ENCODE data around the gene PERM1. TPM values are rescaled to one million over a fixed set of nuclear protein-coding genes. Genes with fewer than 3 reads are reported as not detected.

Gene PERM1
- total RNA-seq, 4 donors from 2014 or later, result 0.11 to 0.50 (median 0.30) TPM

DNA sequence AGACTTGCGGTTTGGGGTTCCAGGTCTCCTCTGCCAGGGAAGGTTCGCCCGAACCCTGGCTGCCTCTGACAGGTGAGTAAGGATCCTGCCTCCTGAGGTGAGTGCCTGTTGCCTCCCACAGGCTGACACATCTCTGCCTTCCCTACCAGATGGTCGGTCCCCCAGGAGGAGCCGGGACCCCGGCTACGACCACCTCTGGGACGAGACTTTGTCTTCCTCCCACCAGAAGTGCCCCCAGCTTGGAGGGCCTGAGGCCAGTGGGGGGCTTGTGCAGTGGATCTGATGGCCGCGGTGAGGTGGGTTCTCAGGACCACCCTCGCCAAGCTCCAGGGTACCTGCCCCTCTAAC, 7.6 kb downstream of the PERM1 start:
- no peak overlapping the region for H3K4me3 ChIP-seq
- no peaks in the 10 kb centered on the region for H3K36me3 ChIP-seq
- TF ChIP-seq POLR2AphosphoS5 (IDR thresholded peaks at IDR 0.05) (no peak), POLR2A (IDR thresholded peaks at IDR 0.05; ENCODE audit: low read depth) (no peak), EP300 (IDR thresholded peaks at IDR 0.05) (no peak)
- TF ChIP-seq, protein P1, sequence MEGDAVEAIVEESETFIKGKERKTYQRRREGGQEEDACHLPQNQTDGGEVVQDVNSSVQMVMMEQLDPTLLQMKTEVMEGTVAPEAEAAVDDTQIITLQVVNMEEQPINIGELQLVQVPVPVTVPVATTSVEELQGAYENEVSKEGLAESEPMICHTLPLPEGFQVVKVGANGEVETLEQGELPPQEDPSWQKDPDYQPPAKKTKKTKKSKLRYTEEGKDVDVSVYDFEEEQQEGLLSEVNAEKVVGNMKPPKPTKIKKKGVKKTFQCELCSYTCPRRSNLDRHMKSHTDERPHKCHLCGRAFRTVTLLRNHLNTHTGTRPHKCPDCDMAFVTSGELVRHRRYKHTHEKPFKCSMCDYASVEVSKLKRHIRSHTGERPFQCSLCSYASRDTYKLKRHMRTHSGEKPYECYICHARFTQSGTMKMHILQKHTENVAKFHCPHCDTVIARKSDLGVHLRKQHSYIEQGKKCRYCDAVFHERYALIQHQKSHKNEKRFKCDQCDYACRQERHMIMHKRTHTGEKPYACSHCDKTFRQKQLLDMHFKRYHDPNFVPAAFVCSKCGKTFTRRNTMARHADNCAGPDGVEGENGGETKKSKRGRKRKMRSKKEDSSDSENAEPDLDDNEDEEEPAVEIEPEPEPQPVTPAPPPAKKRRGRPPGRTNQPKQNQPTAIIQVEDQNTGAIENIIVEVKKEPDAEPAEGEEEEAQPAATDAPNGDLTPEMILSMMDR (IDR thresholded peaks at IDR 0.05), result no peak
- H3K4me1 ChIP-seq, result peaks cover 5 to 14% (median 10%) of the 10 kb centered on the region in 4 donors
- H3K27me3 ChIP-seq, result peaks cover 0 to 86% (median 32%) of the 10 kb centered on the region in 4 donors
- H3K9me3 ChIP-seq, result no peaks in the 10 kb centered on the region
- H3K27ac ChIP-seq (replicated peaks in 1 of 4), result no peak overlapping the region
- DNase-seq (ENCODE audit: extremely low spot score), result no peak
- 93% methylated on average over 8 of the region's 11 CpGs for WGBS
- intact Hi-C loops (cut with DNase I), result no loop called here

DNA sequence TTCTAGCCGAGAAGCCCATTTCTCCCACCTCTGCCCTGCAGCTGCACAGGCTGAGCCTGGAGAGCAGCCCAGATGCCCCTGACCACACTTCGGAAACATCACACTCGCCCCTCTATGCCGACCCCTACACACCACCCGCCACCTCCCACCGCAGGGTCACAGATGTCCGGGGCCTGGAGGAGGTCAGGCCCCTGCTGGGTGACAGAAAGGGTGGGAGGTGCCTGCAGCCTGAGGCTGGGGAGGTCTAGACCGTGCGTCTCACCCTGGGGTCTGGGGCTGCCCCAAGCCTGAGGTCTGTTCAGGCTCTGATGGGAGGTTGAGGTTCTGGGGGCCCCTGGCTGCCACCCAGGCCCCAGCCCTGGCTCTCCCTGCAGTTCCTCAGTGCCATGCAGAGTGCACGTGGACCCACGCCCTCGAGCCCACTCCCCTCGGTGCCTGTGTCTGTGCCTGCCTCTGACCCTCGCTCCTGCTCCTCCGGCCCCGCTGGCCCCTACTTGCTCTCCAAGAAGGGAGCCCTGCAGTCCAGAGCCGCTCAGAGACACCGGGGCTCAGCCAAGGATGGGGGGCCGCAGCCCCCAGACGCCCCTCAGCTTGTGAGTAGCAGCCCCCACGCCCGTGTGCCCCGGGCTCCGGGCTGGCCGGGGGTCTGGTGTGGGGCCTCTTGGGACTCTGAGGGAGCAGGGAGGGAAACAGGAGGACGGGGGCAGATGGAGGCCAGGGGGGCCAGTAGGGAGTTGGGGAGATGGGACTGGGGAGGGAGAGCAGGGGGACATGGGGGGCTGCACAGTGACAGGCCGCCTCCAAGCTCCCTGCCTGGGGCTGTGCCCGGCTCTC, 8.2 kb downstream of the PERM1 start:
- DNase-seq (ENCODE audit: extremely low spot score), result no peak
- no peaks in the 10 kb centered on the region for H3K9me3 ChIP-seq
- H3K27ac ChIP-seq (replicated peaks in 1 of 4), result no peak overlapping the region
- intact Hi-C loops (cut with DNase I), result no loop called here
- 74% methylated on average over 17 of the region's 28 CpGs for WGBS
- H3K4me3 ChIP-seq, result no peak overlapping the region
- peaks cover 0 to 86% (median 32%) of the 10 kb centered on the region in 4 donors for H3K27me3 ChIP-seq
- H3K4me1 ChIP-seq, result peaks cover 5 to 14% (median 10%) of the 10 kb centered on the region in 4 donors
- H3K36me3 ChIP-seq, result no peaks in the 10 kb centered on the region
- TF ChIP-seq POLR2A (IDR thresholded peaks at IDR 0.05; ENCODE audit: low read depth) (no peak), POLR2AphosphoS5 (IDR thresholded peaks at IDR 0.05) (no peak)

DNA sequence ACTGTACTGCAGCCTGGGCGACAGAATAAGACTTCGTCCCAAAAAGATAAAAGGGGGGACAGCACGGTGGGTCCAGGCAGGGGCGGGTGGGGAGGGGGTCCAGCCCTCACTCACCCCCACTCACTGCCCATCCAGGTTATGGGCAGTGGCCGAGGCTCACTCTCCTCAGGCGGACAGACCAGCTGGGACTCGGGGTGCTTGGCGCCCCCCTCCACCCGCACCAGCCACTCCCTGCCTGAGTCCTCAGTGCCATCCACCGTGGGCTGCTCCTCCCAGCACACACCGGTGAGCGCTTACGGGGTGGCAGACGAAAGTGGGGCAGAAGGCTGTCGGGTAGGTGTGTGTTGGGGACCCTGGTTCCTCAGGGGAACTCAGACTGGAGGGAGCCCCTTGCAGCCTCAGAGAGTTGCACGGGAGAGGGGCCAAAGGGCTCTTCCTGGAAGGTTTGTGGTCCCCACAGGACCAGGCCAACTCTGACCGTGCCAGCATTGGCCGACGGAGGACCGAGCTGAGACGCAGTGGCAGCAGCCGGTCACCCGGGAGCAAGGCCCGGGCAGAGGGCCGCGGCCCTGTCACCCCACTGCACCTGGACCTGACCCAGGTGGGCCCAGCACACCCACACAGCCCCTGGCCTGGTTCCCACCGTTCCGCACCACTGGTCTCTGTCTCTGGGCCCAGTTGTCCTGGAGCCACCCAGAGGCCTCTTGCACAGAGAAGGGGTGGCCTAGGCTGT, 9.0 kb downstream of the PERM1 start:
- H3K4me1 ChIP-seq, result peaks cover 5 to 14% (median 10%) of the 10 kb centered on the region in 4 donors
- peaks cover 0 to 86% (median 32%) of the 10 kb centered on the region in 4 donors for H3K27me3 ChIP-seq
- H3K4me3 ChIP-seq, result no peak overlapping the region
- no peak for DNase-seq (ENCODE audit: extremely low spot score)
- H3K27ac ChIP-seq (replicated peaks in 1 of 4), result no peak overlapping the region
- H3K36me3 ChIP-seq, result no peaks in the 10 kb centered on the region
- no peak for TF ChIP-seq POLR2A (IDR thresholded peaks at IDR 0.05; ENCODE audit: low read depth)
- TF ChIP-seq EP300 (IDR thresholded peaks at IDR 0.05), result no peak
- TF ChIP-seq POLR2AphosphoS5 (IDR thresholded peaks at IDR 0.05), result no peak
- TF ChIP-seq, protein P1 (IDR thresholded peaks at IDR 0.05), result no peak
- 86% methylated on average over 28 of the region's 28 CpGs for WGBS
- intact Hi-C loops (cut with DNase I), result no loop called here
- H3K9me3 ChIP-seq, result no peaks in the 10 kb centered on the region

DNA sequence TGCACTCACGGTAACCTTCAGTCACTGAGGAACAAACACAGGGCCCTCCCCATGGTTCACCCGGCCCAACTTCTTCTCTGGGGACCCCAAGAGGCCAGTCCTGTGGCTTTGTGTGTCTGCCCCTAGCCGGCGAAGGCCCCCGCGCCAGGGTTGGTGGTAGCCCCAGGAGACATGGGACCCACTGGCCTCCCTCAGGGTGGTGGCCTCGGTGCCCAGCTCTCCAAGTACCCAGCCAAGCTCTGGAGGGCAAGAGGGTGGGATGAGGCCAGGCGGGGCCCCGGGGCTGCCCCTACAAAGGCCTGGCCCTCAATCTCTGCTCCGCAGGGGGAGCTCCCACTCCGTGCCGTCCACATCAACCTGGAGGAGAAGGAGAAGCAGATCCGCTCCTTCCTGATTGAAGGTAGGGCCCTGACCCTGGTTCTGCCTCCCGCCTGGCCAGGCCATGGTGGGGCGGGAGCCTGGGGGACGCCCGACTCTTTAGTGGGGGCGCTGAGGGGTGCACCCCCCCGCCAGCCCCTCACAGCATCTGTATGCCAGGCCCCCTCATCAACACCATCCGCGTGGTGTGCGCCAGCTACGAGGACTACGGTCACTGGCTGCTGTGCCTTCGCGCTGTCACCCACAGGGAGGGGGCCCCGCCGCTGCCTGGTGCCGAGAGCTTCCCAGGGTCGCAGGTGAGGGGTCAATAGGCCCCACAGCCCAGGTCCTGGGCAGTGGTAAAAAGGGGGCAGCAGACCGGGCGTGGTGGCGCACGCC, 10.0 kb downstream of the PERM1 start:
- Histone ChIP-seq H3K27ac (replicated peaks in 1 of 4) (no peak overlapping the region), H3K4me1 (peaks cover 11 to 20% (median 17%) of the 10 kb centered on the region in 4 donors), H3K4me3 (no peak overlapping the region), H3K27me3 (peaks cover 0 to 95% (median 32%) of the 10 kb centered on the region in 4 donors), H3K36me3 (no peaks in the 10 kb centered on the region), H3K9me3 (no peaks in the 10 kb centered on the region)
- no peak for TF ChIP-seq POLR2AphosphoS5 (IDR thresholded peaks at IDR 0.05)
- TF ChIP-seq, protein P1 (IDR thresholded peaks at IDR 0.05), result no peak
- TF ChIP-seq EP300 (IDR thresholded peaks at IDR 0.05), result no peak
- TF ChIP-seq POLR2A (IDR thresholded peaks at IDR 0.05; ENCODE audit: low read depth), result no peak
- WGBS, result 86% methylated on average over 7 of the region's 34 CpGs
- DNase-seq (ENCODE audit: extremely low spot score), result no peak
- intact Hi-C loops (cut with DNase I), result no loop called here

All from esophagus muscularis mucosa (tissue), 4 donors.